Testis (tissue), 2 donors: ENCODE data around the gene PRMT7.

ENCODE experiments used
- CTCF ChIP-seq, 3 experiments: fragments of 450-650 bp in 2 of 3; fragments of 200-600 bp in 1 of 3; sonication (generic) in 1 of 3; IDR thresholded peaks; one replicate each; pipeline ENCODE4 v1.5.1; 2016 to 2019; ENCODE audit warnings: antibody characterized with exemption in 3 of 3, mild to moderate bottlenecking in 2 of 3, moderate library complexity in 1 of 3
- POLR2A ChIP-seq: fragments of 450-650 bp; IDR thresholded peaks from one replicate; pipeline ENCODE4 v1.6.1; 2017; ENCODE audit warnings: antibody characterized with exemption, mild to moderate bottlenecking, moderate library complexity

- TF ChIP-seq CTCF (IDR thresholded peaks at IDR 0.05) (no peak), POLR2A (no peak)
Measured at GRCh38 chr16:68272507-68273209, 38.2 kb upstream of the PRMT7 start.
